Coronary artery (tissue), 2 donors: ENCODE measurements around the gene ZNF335.

Source experiments
- DNase-seq: peaks from one replicate; pipeline ENCODE4 v3.0.0-alpha.2; 2017; ENCODE audit warnings: low spot score
- H3K27ac ChIP-seq, 2 donors: fragments of 200-600 bp; sonication (generic); one replicate each; pipeline ENCODE4 v1.5.1; 2016 to 2019
- H3K4me3 ChIP-seq: fragments of 200-600 bp; sonication (generic); 2 replicates; pipeline ENCODE4 v1.5.1; 2016; ENCODE audit warnings: mild to moderate bottlenecking, moderate library complexity
- TF ChIP-seq, protein P1 (sequence below): fragments of 200-600 bp; sonication (generic); IDR thresholded peaks from one replicate; pipeline ENCODE4 v1.5.1; 2019; ENCODE audit warnings: antibody characterized with exemption

ZNF335 gene

DNA sequence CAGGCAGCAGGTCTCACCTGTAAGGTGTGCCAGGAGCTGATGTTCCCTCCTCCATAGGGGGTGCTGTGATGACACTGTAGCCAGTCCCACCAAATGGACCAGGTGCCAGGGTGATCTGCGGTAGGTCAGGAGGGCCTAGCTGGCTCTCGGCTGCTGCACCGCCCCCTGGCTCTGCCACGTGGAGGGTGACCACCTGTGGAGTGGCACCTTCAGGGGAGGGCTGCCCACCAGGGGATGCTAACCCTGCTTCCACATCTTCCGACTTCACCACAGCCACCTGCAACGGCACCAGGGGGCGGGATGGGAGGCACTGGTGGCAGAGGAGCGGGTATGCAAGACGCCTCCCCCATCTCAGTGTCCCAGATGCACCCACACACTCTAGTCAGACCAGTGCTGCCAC lies 18.3 kb downstream of the ZNF335 start:
- no peak for DNase-seq
- H3K4me3 ChIP-seq = no peak overlapping the region
- H3K27ac ChIP-seq = no peak overlapping the region
- TF ChIP-seq, protein P1, sequence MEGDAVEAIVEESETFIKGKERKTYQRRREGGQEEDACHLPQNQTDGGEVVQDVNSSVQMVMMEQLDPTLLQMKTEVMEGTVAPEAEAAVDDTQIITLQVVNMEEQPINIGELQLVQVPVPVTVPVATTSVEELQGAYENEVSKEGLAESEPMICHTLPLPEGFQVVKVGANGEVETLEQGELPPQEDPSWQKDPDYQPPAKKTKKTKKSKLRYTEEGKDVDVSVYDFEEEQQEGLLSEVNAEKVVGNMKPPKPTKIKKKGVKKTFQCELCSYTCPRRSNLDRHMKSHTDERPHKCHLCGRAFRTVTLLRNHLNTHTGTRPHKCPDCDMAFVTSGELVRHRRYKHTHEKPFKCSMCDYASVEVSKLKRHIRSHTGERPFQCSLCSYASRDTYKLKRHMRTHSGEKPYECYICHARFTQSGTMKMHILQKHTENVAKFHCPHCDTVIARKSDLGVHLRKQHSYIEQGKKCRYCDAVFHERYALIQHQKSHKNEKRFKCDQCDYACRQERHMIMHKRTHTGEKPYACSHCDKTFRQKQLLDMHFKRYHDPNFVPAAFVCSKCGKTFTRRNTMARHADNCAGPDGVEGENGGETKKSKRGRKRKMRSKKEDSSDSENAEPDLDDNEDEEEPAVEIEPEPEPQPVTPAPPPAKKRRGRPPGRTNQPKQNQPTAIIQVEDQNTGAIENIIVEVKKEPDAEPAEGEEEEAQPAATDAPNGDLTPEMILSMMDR = no peak

DNA sequence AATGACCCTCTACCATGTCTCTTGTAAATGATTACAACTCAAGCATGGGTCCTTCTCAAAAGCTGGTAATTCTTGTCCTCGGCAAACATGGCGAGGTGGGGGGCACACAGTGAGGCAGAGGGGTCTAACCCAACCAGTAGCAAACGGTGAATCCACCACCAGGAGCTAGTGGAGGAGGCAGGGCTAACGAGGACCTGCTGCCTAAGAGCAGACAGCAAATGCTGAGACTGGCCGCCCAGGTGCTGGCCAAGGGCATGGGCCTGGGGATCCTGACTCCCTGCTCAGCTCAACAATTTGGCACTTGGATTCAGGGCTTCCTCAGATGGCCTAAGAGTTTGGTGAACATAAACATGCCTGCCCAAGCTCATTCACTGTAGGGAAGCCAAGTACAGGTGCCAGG lies 19.1 kb downstream of the ZNF335 start:
- DNase-seq = no peak
- H3K27ac ChIP-seq = no peak overlapping the region
- TF ChIP-seq, protein P1 = no peak
- no peak overlapping the region for H3K4me3 ChIP-seq

DNA sequence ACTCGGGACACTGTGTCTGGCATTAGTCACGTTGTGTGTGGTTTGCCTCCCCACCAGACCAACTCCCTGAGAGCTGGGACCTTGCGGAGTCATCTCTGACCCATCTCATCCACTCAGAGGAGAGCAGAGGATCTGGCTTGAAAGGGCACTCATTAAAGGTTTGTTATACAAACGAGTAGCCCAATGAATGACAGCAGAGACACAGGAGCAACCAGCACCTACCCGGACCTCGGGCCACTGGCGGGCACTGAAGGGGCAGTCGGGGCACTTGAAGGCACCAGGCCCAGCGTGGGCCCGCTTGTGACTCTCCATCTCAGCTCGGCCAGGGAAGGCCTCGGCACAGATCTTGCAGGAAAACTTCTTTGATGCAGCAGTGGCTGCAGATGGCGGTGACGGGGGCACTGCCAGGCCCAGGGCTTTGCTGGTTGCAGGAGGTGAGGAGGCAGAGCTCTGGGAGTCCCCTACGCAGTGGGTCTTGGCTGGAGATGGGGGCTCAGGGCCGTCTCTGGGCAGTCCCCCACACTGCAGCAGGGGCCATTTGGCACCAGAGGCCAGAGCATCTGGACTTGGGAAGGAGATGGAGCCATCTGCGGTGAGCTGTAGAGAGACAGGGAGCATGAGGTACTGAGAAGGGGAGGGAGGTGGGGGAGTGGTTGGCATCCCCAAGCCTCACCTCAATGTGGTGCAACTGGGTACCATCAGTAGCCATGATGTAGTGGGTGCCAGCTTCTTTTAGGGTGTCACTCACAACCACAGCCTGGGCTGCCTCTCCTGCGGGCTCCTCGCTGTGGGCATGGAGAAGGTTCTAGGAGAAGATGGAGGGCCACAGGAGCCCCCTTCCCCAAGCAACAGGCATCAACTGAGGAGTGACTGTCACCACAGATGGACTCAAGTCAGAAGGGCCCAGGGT lies 19.8 kb downstream of the ZNF335 start:
- Histone ChIP-seq H3K4me3 (no peak overlapping the region), H3K27ac (peak overlapping the region in 1 of 2 donors; percentile 2)
- no peak for DNase-seq
- TF ChIP-seq, protein P1 = no peak

DNA sequence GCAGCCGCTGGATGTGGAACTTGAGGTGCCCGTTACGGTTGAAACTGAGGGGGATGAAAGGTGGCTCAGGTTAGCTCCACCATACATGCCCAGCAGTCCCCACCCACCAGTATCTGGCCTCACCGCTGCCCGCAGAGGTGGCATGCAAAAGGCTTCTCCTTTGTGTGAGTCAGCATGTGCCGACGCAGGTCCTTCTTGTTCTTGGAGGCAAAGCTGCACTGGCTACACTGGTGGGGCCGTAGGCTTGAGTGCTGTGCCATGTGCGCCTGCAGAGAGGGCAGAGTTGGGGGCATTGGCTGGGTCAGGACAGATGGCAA lies 21.7 kb downstream of the ZNF335 start:
- Histone ChIP-seq H3K4me3 (no peak overlapping the region), H3K27ac (no peak overlapping the region)
- DNase-seq = no peak
- TF ChIP-seq, protein P1 = no peak

DNA sequence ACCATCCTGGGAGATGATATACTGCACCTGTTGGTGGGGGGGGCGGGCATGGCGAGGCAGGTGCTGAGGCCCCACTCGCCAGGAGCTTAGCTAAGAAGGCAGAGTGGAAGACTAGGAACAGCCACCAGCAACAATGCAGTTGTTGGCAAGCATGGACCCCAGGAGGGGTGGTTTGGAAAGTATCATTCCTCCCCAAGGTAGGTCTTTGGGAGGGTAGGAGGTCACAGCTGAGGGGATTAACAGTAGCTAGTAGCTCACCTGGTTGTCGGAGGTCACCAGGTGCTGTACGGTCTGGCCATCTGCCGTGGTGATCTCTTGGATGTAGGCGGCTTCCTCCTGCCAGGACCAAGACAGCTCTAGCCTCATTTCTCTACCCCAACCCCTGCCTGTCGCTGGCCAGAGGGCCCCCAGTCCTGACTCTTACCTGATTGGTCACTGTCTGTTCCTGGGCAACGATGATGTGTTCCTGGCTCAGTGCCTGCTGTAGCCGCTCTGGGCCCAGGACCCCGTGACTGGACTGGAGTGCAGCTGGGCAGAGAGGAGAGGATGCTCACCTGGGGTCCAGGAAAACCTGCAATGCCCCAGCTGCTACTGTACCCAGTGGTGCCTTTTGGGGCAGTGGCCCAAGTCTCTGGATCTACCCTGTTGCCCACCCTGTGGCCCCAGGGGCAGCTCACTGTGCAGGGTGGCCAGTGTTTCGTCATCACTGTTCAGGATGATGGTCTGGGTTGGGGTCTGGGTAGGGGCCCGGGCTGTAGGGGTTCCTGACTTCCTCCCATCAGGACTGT lies 22.3 kb downstream of the ZNF335 start:
- no peak for DNase-seq
- no peak overlapping the region for H3K27ac ChIP-seq
- TF ChIP-seq, protein P1 = no peak

DNA sequence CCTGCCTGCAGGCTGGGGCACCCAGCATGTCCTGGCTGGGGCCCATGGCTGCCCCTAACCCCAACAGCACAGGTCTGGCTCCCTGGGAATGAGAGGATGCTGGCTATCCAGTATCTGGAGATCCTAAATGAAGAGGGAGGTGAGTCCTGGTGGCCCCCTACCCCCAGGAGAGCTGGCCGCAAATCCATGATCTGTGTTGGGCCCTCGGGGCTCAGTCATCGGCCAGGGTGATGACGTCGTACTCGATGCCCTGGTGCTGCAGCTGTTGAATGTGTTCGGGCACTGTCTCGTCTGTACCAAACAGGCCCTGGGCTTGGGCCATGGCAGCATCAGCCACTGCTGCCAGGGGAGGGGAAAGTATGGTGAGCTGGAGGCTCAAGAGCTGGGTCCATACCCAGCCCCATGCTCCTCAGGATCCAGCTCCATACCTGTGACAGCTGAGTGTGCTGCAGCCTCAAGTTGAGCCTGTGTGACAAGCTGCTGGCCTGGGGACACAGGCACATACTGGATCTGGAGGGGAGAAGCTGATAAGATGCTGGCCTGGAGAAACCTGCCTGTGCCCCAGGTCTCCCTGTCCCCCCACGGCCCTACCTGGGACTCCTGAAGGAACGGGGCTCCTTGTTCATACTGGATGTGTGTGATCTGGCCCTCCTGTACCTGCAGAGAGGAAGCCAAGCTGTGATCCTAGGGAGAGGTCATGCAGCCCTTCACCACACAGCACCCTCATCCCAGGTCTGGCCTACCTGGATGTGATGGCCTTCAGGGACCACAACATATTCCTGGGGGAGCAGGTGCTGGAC lies 23.1 kb downstream of the ZNF335 start:
- DNase-seq = no peak
- H3K4me3 ChIP-seq = no peak overlapping the region
- peak overlapping the region in 1 of 2 donors; percentile 47 for H3K27ac ChIP-seq
- TF ChIP-seq, protein P1 = no peak

More for the DNA sequence above, 22.3 kb downstream of the ZNF335 start:
- H3K4me3 ChIP-seq = no peak overlapping the region
